GM12872 (cell line): ENCODE measurements around the gene FAM50B.

Experiments used
- TF ChIP-seq, protein P1 (sequence below): IDR thresholded peaks from 3 replicates; pipeline ENCODE4 v1.5.1; 2011; ENCODE audit warnings: low read depth, mild to moderate bottlenecking, low read length, moderate library complexity; ENCODE audit not compliant: insufficient read depth

The FAM50B gene

DNA sequence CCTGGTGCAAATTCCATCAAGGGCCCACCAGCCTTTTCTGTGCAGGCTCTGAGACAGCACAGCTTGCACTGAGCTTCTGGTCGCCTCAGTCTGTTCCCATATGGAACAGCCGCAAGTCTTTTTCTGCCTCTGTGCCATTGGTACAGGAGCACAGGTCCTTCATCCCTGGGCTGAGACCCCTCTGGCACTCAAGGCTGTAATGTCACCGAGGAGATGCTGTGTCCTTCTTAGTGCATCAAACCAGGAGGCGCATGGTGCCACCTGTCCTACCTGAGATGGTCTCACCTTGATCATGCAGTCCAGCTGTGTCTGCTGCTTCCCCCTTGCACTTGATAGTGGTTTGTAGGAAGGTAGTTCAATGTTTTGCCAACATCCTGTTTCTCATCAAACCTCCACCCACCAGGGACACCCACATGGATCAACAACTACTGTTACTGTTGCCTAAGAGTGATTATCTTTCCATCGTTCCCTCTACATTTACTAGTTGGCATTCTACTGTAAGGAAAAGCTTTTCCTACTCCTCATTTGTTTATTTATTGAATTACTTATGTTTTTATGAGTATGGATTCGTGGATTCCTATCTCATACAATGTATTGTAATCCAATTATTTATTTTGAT, 29.0 kb downstream of the FAM50B start:
- TF ChIP-seq, protein P1, sequence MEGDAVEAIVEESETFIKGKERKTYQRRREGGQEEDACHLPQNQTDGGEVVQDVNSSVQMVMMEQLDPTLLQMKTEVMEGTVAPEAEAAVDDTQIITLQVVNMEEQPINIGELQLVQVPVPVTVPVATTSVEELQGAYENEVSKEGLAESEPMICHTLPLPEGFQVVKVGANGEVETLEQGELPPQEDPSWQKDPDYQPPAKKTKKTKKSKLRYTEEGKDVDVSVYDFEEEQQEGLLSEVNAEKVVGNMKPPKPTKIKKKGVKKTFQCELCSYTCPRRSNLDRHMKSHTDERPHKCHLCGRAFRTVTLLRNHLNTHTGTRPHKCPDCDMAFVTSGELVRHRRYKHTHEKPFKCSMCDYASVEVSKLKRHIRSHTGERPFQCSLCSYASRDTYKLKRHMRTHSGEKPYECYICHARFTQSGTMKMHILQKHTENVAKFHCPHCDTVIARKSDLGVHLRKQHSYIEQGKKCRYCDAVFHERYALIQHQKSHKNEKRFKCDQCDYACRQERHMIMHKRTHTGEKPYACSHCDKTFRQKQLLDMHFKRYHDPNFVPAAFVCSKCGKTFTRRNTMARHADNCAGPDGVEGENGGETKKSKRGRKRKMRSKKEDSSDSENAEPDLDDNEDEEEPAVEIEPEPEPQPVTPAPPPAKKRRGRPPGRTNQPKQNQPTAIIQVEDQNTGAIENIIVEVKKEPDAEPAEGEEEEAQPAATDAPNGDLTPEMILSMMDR: no peak

DNA sequence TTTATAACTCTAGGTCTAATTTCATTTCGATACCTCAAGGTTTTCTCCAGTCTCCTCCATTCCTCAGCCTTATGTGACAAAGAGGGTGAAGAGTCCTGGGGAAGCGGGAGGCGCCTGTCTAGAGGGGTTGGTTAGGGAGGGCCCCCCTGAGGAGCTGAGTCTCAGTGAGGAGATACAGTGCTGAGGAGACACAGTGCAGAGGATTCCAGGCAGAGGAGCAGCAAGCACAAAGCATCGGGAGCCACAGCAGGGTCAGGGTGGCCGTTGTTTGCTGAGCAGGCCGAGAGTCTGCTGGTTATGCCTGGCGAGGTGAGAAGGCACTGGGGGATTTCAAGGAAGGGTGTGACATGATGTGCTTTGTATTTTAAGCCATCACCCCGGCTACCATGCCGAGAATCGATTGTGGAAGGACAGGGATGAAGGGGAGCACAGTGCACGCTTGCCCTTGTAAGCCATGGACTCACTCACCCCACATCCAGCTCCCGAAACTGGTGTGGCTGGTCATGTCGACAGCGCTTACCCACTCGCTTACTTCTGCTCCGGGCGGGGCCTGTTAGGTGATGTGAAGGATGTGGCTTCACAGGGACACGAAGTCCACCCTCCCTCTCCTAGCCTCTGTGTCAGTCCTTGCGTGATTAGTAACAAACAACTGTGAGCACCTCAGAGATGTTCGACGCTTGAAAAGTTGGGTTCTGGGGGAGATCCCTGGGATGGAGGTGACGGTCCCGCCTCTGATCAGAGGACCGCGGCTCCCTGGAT, 30.2 kb downstream of the FAM50B start:
- TF ChIP-seq, protein P1: no peak

DNA sequence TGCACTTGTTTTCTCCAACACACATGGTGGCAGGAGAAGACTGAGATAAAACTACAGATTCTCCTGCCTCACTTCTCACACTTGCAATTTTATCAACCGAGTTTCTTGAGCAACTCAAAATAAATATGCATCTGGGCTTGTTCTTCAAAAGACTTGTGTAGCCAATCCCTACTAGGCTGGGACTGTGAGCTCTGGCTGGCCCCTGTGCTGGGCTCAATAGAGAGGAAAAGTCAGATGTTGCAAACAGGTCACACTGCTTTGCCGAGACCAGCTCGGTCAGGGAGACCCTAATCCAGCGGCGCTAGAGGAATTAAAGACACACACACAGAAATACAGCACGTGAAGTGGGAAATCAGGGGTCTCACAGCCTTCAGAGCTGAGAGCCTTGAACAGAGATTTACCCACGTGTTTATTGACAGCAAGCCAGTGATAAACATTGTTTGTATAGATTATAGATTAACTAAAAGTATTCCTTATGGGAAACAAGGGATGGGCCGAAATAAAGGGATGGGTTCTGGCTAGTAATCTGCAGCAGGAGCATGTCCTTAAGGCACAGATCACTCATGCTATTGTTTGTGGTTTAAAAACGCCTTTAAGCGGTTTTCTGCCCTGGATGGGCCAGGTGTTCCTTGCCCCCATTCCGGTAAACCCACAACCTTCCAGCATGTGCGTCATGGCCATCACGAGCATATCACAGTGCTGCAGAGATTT, 32.7 kb downstream of the FAM50B start:
- TF ChIP-seq, protein P1: no peak

DNA sequence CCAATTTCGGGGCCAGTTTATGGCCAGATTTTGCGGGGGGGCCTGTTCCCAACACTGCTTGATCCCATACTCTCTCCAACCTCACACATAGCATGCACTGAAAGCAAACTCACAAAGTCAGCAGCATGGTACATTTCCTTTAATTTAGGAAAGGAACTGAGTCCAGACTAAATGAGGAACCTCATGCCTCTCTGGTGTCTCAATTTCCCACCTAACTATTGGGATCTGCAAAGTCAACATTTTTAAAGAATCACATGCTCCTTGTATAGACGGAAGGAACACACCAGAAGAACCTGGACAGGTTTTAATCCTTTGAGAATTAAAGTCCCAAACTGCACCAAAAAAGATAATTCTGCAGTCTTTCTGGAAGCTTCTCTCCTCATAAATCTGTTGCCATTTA, 33.3 kb downstream of the FAM50B start:
- TF ChIP-seq, protein P1: no peak

DNA sequence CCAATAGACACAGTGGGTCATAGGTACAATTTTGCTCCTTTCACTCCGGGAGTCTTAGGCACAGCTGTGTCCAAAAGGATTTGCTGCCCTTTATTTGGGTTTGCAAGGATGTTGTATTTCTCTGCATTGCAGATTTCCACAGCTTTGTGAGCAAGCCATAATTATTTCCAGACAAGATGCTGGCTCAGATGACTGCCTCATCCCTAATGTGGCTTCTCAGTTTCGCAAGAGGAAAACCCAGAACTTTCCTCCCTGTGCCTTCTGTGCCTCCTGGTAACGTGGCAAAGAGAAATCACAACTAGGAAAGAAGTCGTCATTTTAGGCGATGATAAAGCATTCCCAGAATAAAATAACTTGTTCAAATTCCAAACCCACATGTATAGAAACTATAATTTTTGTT, 33.7 kb downstream of the FAM50B start:
- TF ChIP-seq, protein P1: no peak

DNA sequence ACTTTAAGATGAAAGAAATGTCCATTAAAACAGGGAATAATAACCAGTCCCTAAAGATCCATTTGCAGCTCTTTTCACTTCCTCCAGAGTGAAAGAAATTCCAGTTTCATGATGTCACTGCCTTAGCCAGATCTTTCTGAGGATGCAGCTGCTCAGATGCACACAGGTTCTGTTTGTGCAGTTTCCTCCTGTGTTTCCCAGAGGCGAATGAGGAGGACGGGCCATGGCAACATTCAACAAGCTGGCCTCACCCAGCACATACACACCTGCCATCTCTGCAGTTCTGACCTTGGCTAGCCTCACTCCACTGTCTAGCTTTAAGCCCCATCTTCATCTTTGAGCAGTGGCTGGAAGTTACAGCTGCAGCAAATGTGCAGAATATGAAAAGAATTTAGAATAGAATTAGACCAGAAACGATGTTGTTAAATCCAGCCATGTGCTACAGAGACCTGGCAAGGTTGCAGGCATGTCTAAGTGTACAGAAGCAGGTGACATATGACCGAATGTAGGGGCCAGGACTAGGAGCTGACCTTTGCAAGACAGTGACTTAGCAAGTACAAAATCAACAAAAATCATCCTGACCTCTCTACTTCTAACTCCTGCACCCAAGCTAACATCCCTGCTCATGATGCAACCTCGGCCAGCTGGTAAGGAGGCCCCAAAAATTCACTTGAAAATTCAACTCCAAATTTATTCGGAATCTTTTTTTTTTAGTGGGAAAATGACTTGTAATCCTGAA, 35.0 kb downstream of the FAM50B start:
- TF ChIP-seq, protein P1: no peak

DNA sequence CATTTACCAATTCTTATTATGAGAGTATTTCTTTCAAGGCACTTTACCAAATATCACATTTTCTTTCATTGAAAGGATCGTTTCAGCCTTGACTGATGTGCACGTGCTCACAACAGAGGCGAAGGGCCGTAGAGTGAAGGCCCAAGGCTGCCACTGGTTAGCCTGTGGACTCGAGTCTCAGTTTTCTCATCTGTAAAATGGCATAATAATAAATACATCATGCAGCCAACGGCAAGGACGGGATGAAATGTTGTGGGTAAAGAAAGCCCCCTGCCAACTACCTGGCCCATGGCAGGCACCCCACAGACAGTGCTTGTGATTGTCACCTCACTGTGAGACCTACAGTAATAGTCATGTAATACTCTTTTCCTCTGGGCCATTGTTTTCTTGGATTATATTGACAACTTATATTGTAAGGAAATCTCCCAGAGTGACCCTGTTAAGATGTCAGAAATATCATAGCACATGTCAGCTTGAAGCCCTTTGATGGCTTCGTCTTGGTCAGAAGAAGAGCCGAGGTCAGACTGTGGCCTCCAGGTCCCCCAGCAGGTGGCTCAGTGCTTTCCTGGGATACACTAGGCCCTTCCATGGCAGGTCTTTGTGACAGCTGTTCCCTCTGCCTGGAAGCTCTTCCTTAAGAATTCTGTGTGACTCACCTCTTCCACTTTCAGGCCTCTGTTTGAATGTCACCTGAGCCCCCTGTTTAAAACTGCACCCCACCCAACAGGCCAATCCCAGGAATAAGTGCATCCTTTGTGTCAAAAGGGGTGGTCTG, 36.3 kb downstream of the FAM50B start:
- TF ChIP-seq, protein P1: no peak; the same call in 2 of the 3 replicates
